Stimulated activated CD8-positive, alpha-beta memory T cell treated with anti-CD3 and anti-CD28 coated beads, Interleukin-7, amount 100 ng/mL, for 24 hours (primary cell): ENCODE measurements around the gene SLC17A5.
"Not testable (repeated sequence)": the region's sequence is repeated elsewhere in the genome, so short reads cannot be mapped to it uniquely, and the experiment has no call there.

ENCODE experiments used
- DNase-seq: peaks from one replicate; pipeline ENCODE4 v3.0.0-alpha.2; 2020; ENCODE audit warnings: low read depth

SLC17A5 gene, protein sequence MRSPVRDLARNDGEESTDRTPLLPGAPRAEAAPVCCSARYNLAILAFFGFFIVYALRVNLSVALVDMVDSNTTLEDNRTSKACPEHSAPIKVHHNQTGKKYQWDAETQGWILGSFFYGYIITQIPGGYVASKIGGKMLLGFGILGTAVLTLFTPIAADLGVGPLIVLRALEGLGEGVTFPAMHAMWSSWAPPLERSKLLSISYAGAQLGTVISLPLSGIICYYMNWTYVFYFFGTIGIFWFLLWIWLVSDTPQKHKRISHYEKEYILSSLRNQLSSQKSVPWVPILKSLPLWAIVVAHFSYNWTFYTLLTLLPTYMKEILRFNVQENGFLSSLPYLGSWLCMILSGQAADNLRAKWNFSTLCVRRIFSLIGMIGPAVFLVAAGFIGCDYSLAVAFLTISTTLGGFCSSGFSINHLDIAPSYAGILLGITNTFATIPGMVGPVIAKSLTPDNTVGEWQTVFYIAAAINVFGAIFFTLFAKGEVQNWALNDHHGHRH

GRCh38 chr6:73653571-73654424 lies at the start of gene SLC17A5:
Gene SLC17A5, minus strand, starts transcription at chr6:73653992. Its CDS starts 106 bp downstream, at chr6:73653886.
- peak; percentile 86 for DNase-seq

DNA sequence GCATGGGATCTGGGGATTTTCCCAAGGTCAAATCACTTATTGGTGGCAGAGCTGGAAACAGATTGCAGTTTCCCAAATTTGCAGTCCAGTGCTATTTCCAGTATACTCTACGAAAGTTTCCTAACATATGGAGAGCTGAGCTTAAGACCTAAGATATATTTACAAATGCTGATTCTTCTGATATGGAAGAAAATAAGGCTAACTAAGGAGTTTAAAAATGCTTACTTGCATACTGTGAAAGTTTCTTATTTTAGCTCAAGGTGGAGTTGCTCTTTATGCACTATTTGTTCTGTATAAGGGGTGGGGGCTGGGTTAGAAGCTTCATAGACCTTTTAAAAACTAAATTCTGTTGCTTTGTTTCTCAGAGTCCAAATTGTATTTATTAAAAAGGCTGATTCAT lies 49.7 kb upstream of the SLC17A5 start:
- DNase-seq: no peak

DNA sequence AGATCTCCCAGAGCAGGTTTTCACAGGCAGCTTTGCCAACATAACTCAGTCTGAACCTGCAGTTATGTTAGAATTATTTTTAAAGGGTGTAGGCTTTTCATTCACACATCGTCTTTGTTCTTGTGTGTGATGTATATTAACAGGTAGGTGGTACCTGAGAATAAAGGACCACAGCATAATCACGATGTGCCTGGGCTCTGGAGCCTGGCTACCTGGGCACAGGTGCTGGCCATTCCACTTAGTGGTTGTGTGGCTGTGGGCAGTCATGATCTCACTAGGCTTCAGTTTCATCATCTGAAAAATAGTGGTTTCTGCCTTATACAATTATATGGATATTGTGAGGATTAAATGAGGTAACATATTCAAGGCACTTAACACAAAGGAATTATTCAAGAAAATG lies 48.7 kb upstream of the SLC17A5 start:
- no peak for DNase-seq

DNA sequence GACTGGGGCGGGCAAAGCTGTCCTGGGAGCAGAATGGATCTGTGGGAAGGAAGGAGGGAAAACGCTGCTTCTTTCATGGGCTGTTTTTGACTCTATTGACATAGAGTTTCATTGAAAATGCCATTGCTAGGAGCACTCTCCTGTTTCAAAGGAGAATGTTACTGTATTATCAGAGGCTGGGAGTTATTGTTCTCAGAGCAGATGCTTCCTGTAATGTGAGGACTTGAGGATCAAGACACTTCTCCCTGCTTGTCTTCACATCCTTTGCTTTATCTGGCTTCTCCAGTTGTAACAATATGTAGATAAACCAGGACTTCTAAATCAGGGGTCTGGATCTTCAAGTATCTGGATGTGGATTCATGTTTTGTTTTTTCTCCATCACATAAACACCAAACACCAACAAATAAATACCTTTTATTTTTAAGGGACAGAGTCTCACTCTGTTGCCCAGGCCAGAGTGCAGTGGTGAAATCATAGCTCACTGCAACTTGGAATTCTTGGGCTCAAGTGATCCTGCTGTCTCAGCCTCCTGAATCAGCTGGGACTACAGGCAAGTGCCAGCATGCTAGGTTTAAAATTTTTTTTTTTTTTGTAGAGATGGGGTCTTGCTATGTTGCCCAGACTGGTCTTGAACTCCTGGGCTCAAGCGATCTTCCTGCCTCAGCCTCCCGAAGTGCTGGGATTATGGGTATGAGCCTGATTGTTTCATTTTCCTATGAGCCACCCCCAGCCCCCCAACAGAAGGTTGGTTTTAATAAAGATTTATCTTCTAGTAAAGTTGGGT lies 46.1 kb upstream of the SLC17A5 start:
- DNase-seq: no peak

GRCh38 chr6:73696966-73697655 lies 43.3 kb upstream of the SLC17A5 start:
- no peak for DNase-seq

GRCh38 chr6:73695619-73696421 lies 42.0 kb upstream of the SLC17A5 start, which contains the start of gene CD109:
Gene CD109, plus strand, starts transcription at chr6:73696203. Its CDS starts 13 bp downstream, at chr6:73696216.
- peak; percentile 27 for DNase-seq

- no peak for DNase-seq
These were observed 41.1 kb upstream of the SLC17A5 start for GRCh38 chr6:73694711-73695411.

GRCh38 chr6:73691512-73691911 lies 37.7 kb upstream of the SLC17A5 start:
- no peak for DNase-seq

DNA sequence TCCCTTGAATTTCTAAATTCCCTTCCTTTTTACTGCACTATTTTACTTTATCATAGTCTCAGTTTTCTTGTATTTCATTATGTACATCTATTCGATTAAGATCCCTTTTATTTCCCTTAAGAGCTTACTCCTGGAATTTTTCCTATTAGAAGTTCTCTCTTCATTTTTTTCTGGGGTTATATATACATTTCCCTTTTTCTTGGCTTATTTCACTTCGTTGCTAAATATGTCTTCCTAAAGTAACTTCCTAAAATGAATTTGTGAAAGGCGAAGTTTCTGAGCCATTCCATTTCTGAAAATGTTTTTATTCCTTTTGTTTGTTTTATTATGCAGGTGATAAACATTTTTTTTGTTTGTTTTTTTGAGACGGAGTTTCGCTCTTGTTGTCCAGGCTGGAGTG lies 36.3 kb upstream of the SLC17A5 start:
- DNase-seq: no peak

DNA sequence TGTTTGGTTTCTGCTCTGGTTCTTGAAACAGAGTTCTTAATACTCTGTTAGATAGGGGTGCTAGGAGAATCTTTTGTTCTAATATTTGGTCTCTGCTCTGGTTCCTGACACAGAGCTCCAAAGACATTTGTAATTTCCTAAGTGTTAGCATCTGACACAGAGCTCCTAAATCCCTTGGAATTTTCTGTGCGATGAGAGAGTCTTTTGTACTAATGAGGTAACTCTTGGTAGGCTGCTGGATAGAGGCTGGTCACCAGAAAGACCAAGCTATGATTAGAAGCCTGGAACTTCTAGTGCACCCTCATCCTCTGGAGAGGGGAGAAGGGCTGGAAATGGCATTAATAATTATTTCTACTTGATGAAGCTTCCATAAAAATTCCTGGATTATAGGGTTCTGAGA lies 34.6 kb upstream of the SLC17A5 start:
- no peak for DNase-seq

DNA sequence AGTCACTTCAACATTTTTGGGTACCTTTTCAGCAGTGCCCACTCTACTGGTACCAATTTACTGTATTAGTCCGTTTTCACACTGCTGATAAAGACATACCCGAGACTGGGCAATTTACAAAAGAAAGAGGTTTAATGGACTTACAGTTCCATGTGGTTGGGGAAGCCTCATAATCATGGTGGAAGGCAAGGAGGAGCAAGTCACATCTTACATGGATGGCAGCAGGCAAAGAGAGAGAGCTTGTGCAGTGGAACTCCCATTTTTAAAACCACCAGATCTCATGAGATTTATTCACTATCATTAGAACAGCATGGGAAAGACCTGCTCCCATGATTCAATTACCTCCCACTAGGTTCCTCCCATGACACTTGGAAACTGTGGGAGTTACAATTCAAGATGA lies 29.8 kb upstream of the SLC17A5 start:
- DNase-seq: not testable (repeated sequence)

DNA sequence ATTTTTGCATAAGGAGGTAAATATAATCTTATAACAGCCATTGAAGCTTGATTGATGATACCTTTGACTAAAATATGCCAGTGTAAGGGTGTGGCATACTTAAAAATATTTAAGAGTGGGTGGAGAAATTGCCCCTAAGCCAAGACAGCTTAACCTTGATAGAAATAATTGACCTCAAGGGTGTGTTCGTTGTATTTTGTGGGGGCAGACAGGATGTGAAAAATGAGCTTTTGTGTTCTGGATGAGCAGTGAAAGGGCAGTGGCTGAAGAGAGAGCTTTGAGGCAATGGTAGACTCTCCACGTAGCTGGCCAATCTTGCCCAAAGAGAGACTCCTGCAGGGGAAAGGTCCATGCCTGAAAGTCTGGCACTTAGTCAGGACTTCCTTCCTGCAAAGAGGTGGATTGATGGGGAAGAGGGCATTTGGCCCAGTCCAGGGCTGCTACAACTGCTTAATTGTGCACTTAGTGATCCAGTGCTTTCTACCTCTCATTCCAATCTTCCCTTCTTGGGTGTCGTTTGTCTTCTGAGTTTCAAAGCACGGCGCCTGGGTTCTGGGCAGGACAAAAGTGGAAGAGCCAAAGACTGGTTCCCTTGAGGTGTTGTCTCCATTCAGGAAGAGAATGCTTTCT lies 26.6 kb upstream of the SLC17A5 start:
- DNase-seq: no peak

DNA sequence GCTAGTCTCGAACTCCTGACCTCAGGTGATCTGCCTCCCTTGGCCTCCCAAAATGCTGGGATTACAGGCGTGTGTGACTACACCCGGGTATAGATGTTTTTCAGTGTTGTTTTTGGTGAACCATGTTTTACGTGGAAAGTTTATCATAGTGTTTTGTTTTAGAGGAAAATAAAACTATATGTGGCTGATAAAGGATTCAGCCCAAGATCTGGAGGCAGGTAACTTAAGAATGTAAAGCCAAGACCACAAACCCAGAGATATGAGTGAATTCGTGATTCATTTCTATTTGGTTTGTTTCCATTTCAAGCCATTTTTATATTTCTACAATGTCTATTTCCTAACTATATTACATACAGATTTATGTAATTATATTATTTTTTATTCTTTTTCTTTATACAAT lies 26.1 kb upstream of the SLC17A5 start:
- not testable (repeated sequence) for DNase-seq

DNA sequence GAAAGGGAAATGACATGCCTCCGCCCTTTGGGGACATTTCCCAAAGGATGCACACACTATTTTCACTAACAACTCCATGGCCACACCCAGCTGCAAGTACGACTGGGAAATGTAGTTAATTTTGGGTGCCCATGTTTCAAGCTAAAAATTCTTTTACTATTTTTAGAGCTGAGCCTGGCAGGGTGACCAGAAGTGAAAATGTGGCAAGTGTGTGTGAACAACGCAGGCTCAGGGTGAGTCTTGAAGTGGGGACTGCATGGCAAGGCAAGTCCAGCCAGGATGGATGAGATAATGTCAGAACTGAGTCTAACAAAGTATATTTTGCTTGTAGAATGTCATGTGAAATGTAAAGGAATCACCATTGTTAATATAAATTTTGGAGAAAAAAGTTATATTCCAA lies 25.2 kb upstream of the SLC17A5 start:
- DNase-seq: no peak

DNA sequence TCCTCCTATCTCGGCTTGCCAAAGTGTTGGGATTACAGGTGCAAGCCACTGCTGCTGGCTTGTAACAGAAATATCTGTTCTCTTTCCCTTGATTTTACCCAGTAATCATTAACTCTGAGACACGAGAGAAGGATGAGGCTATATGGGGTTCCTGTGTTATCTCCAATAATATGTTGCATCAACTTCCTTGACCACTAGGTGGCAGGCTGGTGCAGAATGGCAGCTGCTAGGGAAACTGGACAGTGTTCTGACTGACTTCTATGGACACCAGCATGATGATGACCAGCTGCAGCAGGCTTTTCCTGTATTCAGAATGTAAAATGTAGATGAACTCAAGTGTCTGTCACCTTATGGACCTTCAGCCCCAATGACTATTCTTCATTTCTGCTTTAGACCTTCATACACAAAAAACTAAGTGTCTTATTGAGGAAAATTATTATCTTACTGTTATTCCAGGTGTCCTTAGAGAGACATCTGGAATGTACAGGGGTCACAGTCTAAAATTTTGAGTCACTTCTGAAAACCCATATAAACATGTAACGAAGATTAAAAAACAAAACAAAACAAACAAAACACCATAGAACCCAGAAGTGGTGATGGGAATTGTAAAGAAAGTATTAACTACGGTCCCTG lies 21.8 kb upstream of the SLC17A5 start:
- DNase-seq: peak; percentile 44

DNA sequence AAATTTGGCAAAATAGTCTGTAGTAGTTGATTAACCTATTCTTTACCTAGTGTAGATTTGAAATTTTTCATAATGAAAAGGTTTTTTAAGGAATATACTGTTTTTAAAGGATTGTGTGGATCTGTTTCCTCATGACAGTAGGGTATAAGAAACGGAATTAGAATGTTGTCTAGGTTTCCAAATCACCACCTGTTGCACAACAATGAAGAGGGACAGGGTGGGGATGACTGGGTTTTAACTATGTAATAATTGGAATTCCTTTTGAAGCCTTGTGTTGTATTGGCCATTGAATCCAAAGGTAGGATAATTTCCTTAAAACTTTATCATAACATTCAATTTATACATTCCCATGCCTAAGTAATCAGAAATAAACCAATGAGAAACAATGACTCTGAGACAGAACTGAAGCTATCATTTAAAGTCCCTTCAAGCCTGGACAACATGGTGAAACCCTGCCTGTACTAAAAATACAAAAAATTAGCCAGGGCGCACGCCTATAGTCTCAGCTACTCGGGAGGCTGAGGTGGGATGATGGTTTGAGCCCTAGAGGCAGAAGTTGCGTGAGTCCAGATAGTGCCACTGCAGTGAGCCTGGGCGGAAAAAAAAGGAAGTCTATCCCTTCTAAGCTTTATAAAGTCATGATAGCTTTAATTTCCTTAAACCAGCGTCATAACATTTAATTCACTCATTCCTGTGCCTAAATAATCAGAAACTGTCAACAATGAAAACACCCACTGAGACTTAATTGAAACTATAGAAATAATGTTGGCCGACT lies 18.3 kb upstream of the SLC17A5 start:
- DNase-seq: no peak

- DNase-seq: no peak
These were observed 15.2 kb upstream of the SLC17A5 start for GRCh38 chr6:73669005-73669404.

DNA sequence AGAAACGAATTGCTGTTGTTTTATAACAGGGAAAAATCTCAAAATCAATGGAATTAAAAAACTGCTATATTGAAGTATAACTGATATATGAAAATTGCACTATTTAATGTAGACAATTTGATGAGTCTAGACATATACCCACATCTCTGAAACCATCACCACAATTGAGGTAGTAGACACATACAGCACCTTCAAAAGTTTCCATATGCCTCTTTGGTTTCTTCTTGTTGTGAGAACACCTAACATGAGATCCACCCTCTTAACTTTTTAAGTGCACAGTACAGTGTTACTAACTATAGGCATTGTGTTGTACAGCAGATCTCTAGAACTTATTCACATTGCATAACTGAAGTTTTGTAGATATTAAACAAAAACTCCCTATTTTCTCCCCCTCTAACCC lies 14.0 kb upstream of the SLC17A5 start:
- no peak for DNase-seq
